Erythroblast (primary cell): ENCODE results near the gene HS3ST6.
A peak's percentile ranks its signal among the peaks of the same experiment; 100 is the strongest.
"Not testable (repeated sequence)": the region's sequence is repeated elsewhere in the genome, so short reads cannot be mapped to it uniquely, and the experiment has no call there.

Source experiments
- DNase-seq, 2 experiments: peaks; one replicate each; lab custom pipeline; 2025; lab: John Stamatoyannopoulos, UW
- GATA1 ChIP-seq: IDR thresholded peaks from 2 replicates; pipeline ENCODE4 v1.6.1; 2011; ENCODE audit warnings: low read depth, mild to moderate bottlenecking, control low read depth, low read length, moderate library complexity
- POLR2A ChIP-seq: IDR thresholded peaks from 2 replicates; pipeline ENCODE4 v1.6.1; 2011; ENCODE audit warnings: mild to moderate bottlenecking, low read length

The HS3ST6 gene

DNA sequence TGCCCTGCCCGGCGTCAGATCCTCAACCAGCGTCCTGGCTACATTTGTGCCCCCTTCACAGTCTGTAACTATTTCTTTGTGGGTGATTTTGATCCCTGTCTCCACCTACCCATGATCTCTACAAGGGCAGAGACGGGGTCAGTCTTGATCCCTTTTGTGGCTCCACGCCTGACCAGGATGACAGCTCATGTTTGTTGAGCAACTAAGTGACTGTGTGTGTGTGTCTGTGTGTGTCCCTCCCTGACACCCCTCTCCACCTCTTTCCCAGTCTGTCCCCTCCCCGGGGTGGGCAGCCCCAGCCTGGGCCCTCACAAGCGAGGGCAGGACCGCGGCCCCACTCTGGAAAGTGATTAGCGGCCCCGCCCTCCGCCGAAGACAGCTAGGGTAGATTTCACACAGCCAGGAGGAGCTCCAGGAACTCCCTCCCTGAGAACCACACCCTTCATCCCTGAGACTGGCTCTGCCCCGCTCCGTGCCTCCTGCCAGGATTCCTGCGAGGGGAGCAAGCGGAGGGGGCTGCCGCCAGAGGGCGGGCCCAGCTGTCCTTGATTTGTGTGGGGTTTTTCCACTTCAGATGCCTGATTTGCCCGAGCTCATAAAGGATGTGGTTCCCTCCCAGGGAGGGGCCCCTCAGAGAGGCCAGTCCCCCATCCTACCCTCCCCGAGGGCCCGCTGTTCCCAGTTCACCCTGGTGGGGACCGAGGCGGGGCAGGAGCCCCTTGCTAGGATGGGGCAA, 5.3 kb upstream of the HS3ST6 start:
- TF ChIP-seq POLR2A (no peak), GATA1 (no peak)
- DNase-seq, result no peak

DNA sequence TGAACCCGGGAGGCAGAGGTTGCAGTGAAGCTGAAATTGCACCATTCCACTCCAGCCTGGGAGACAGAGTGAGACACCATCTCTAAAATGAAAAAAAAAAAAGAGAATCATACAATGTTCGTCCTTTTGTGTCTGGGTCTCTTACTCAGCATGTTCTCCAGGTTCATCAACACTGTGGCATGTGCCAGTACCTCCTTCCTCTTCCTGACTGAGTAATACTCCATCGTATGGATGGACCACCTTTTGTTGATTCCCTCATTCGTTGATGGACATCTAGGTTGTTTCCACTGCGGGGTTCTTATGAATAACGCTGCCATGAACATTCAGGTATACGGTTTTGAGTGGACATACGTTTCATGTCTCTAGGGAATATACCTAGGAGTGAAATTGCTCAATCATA, 4.1 kb upstream of the HS3ST6 start:
- no peak for TF ChIP-seq GATA1
- no peak for TF ChIP-seq POLR2A
- DNase-seq, result no peak

DNA sequence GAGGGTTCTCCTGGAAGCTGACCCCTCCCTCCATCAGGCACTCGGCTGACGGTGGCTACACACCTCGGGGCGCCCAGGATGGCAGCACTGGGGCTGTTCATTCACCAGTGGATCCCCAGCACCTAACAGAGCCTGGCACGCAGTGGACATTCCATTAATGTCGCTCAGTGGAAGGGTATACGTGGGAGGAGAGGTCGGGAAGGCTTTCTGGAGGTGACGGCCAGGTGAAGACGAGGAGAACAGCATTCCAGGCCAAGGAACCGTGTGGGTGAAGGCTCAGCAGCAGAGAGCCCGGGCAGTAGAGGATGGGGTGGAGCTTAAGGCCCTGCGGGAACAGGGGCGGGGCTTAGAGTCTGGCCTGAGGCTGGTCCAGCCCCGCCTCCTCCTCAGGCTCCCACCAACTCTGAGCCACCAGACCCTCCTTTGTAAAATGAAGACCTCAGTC, 2.5 kb upstream of the HS3ST6 start:
- TF ChIP-seq GATA1 (no peak), POLR2A (no peak)
- peak; percentile 24 to 47 for DNase-seq

DNA sequence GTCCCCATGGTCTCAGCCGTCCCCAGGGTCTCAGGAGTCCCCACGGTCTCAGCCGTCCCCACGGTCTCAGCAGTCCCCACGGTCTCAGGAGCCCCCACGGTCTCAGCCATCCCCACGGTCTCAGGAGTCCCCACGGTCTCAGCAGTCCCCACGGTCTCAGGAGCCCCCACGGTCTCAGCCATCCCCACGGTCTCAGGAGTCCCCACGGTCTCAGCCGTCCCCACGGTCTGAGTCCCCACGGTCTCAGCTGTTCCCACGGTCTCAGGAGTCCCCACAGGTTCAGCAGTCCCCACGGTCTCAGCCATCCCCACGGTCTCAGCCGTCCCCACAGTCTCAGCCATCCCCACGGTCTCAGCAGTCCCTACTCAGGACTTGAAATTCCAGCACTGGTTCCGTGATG, 1.9 kb upstream of the HS3ST6 start:
- not testable (repeated sequence) for DNase-seq

DNA sequence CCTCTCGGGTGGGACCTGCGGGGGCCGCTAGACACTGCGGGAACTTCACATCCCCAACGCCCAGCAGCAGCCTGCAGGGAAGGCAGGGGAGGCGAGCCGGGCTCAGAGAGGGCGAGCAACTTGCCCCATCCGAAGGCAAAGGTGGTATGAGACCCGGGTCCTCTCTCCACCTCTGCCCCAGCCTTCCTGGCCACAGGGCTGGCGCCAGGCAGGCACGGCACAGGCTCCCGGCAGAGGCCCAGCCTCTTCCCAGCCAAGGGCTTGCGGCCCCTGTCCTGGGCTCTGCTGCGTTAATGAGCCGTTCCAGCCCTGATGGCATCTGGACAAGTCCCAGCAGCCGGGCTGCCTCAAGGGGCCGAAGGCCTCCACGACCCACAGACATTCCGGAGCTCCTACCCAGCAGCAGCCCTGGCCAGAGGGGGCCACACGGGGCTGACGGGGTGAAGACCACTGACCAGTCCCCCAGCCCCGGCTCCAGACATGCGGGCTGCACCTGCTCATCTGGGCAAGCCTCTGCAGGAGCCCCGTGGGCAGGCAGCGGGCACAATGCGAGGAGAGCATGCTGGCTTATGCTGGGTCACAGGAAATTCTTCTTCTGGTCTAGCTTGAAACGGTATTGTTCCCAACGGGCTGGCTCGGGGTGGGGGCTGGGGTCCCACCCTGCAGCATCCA, 1.2 kb upstream of the HS3ST6 start:
- TF ChIP-seq GATA1 (no peak), POLR2A (no peak)
- no peak for DNase-seq

DNA sequence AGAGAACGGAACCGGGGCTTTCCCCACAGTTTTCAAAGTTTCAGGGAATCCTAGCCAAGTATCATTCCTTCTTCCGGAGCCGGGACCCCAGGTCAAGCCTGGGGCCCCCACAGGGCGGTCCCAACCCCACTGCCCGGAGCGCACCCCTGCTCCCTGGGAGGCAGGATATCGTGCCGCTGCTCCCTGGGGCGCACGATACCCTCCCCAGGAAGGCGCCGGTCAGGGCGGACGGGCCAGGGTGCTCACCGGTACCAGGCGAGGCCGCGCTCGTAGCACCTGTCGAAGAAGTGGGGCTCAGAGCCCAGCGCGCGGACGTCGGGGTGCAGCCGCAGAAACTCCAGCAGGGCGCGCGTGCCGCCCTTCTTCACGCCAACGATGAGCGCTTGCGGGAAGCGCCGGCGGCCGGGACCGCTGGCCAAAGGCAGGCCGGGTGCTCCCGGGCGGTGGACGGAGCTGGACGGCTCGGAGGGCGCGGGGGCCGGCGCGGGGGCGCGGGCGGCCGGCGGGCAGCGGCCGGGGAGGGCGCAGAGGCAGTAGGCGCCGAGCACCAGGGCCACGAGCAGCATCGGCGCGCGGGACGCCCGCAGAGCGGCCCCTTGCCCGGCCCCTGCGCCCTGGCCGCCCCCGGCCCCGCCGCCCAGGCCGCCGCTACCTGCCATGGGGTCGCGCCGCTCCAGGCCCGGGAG, 407 bp downstream of the HS3ST6 start:
- no peak for DNase-seq
- TF ChIP-seq GATA1, result no peak
- no peak for TF ChIP-seq POLR2A

DNA sequence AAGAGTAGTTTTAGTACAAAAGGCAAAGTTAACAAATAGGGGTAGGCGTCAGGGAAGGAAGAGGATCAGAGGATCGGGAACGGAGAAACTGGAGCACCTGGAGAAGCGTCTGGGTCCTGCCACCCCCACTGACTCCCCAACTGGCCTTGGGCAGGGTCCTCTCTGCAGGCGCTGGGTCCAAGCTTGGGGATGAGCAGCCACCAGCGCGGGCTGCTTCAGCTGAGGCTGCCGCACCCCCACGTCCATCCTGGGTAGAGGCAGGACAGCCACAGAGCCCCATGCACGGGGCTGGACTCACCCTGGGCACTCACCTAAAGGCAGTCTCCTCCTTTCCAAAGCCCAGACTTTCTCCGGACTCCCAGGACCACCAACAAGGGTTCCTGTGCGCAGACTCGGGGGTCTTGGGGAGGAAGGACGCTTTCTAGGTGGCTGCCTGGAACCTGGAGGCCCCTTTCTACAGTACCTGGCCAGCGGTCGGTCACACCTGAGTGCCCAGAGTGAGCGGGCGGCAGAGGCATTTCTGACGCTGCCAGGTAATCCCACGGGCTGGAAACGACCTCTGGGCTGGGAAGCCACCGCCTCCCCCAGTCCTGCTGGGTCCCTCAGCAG, 1.1 kb downstream of the HS3ST6 start:
- TF ChIP-seq GATA1, result no peak
- no peak for TF ChIP-seq POLR2A

DNA sequence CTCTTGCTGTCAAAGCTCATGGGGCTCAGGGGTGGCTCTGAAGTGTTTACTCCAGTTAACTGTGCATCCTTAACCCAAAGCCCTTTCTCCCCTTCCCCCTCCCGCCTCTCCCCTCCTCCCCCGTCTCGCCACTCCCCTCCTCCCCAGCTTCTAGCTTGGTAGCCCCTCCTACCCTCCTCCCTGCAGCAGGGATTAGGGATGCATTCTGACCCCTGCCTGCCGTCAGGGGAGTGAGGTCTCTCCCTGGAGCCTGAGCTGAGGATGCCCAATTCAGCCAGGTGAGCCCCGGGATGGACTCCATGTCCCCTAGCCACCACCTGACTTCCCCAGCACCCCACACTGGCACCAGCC, 1.6 kb downstream of the HS3ST6 start:
- DNase-seq, result no peak
- TF ChIP-seq GATA1 (no peak), POLR2A (no peak)

More for the DNA sequence above, 1.1 kb downstream of the HS3ST6 start:
- DNase-seq, result no peak

DNA sequence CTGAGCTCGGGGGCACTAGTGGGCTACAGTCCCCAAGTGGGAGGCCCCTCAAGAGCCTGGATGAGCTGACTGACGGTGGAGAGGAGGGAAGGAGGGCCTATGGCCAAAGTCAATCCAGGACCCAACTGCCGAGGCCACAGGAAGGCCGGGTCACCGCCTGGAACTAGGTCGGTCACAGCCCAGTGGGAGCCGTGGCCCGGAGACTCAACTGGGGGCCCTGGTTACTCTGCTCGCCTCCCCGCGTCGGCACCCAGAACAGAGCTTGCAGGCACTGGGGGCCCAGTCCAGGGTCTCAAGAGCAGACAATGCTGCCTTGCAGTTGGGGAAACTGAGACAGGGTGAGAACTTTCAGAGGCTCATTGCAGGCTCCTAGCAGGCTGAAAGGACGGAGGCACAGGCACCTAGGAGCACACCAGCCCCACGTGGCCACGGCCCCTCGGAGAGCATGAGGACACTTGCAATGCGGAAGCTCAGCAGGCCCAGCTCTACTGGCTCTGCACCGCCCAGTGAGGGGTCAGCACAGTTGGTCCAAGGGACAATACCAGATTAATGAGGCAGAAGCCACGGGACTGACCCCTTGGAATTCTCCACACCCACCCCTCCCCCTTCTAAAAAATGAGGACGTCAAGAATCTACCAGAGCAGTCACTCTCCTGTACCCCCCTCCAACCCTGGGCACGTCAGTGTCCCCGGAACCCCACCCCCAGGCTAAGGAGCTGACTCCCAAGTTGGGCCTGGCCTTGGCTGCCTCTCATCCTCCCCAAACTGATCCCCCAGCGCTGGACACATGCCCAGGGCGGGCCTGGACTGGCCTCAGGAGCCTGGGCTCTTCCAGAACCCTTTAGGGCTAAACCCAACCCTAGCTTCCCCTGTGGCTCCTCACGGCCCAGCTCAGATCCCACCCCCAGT, 2.2 kb downstream of the HS3ST6 start:
- no peak for DNase-seq
- TF ChIP-seq POLR2A (no peak), GATA1 (no peak)

DNA sequence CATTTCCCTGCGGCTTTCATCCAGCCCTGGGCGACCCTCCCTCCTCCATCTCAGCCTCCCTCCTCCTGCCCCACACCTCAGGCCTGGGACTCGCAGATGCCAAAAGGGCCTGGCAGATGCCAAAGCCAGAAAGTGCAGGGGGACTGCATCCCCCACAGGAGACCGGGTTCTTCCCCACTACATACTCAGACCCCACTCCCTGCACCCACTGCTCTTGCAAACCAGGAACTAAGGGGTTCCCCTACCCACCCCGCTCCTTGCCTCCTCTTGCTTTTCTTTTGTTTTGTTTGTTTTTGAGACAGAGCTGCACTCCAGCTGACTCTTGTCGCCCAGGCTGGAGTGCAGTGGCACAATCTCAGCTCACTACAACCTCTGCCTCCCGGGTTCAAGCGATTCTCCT, 3.2 kb downstream of the HS3ST6 start:
- no peak for DNase-seq
- no peak for TF ChIP-seq POLR2A
- no peak for TF ChIP-seq GATA1

DNA sequence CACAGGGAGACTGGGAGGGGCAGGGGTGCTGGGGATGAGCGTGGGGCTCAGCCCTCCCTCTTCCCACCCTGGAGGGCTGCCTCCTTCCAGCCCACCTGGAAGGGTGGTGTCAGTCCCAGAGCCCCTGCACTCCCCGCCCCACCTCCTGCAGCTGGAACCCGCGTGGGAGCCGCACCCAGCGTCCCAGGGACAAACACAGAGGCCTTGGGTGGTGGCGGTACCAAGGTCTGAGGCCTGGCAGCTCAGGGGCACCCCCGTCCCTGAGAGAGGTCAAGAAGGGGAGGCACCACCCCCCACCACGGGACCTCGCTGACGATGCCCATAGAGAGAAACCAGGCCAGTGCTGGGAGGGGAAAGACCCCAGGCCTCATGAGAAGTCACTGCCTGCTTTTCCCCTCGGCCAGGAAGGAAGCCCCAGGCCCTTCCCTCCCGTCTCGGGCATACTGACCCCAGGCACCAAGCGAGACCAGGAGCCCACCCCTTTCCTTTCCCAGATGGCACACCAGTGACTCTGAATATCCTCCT, 4.1 kb downstream of the HS3ST6 start:
- TF ChIP-seq POLR2A, result no peak
- no peak for TF ChIP-seq GATA1

DNA sequence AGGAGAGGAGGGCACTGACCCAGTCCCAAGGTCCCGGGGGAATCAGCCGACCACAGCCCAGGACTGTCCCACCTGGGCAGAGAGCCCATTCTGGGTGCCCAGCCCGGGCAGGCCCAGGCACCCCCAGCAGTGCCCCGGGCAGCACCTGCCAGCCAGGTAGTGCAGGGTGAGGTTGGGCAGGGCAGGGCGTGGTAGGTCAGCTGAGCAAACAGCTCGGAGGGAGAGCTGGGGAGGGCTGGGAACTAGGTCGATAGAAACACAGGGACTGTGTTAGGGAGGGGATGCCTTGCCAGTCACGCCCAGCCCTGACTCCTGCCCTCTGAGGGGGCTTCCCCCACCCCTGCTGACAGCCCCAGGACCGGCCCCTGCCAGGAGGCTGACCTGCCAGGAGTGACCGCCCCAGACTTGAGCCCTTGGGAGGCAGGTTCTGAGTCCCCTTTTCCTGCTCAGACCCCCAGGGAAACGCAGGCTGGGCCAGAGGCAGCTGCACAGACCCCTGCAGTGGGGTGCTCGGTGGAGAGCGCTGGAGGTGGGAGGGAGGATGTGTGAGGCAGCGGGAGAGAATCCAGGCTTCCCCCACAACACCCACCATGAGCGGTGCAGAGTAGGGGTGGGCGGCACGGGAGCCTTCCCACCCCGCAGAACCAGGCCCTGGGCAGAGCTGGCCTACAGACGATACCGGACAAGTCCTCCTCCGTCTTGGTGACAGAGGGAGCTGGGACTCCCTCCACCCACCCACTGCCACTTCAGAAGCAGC, 4.7 kb downstream of the HS3ST6 start:
- DNase-seq, result no peak
- TF ChIP-seq GATA1 (no peak), POLR2A (no peak)

More for the DNA sequence above, 4.1 kb downstream of the HS3ST6 start:
- no peak for DNase-seq
